T-helper 1 cell treated with Interleukin-12 subunit alpha and Interleukin-12 subunit beta and Interleukin-4 antibody, amounts not matched to agents 30 μg/mL and 1 μg/mL, for 36 hours (primary cell): ENCODE results near the gene FER1L5.

Experiments
- H3K27ac Mint-ChIP-seq: one replicate; pipeline ENCODE4 v1.8.0; 2021; ENCODE audit warnings: mild to moderate bottlenecking, mixed read lengths
- H3K27me3 Mint-ChIP-seq: one replicate; pipeline ENCODE4 v1.8.0; 2021; ENCODE audit warnings: low read depth, mixed read lengths
- H3K36me3 Mint-ChIP-seq: one replicate; pipeline ENCODE4 v1.8.0; 2021; ENCODE audit warnings: low read depth, mixed read lengths
- H3K4me1 Mint-ChIP-seq: one replicate; pipeline ENCODE4 v1.8.0; 2021; ENCODE audit warnings: low read depth, mixed read lengths
- H3K4me3 Mint-ChIP-seq: one replicate; pipeline ENCODE4 v1.8.0; 2021; ENCODE audit warnings: mild to moderate bottlenecking, moderate library complexity, mixed read lengths
- H3K9me3 Mint-ChIP-seq: one replicate; pipeline ENCODE4 v1.8.0; 2021; ENCODE audit warnings: mixed read lengths

FER1L5 gene

DNA sequence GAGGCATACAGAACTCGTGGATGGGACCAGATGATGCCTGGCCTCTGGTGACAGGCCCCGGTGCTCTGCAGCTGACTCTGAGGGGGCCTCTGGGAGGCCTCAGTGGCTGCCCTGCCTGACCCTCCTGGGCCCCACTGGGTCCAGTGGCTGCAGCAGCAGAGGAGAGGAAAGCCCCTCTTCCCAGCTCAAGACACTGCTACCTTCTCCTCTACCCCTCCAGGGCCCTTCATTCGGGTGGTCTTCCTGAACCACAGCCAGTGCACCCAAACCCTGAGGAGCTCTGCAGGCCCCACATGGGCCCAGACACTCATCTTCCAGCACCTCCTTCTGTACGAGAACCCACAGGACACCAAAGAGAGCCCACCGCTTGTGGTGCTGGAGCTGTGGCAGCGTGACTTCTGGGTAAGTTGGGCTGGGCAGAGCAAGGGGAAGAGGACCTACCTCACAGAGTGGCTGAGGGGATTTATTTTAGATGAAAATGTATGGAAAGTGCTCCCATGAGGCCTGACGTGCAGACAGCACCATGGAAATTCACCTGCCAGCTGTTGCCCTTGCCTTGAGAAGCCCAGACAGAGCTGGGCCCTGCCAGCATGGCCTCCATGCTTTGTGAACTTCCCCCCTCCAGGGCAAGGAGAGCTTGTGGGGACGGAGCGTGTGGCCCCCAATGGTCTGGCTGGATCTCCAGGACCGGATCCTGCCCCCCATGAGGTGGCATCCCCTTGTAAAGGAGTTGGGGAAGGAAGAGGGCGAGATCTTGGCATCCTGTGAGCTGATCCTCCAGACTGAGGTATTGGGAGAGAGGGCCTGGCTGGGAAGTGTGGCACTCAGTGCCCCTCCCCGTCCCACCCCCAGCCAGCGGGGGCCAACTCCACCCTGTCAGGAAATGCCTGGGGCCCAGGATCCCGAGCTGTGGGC, 51.0 kb downstream of the FER1L5 start:
- Mint-ChIP-seq H3K9me3 (no peaks in the 10 kb centered on the region), H3K4me1 (no peaks in the 10 kb centered on the region), H3K36me3 (no peaks in the 10 kb centered on the region), H3K27me3 (no peaks in the 10 kb centered on the region), H3K4me3 (no peak overlapping the region), H3K27ac (no peak overlapping the region)

DNA sequence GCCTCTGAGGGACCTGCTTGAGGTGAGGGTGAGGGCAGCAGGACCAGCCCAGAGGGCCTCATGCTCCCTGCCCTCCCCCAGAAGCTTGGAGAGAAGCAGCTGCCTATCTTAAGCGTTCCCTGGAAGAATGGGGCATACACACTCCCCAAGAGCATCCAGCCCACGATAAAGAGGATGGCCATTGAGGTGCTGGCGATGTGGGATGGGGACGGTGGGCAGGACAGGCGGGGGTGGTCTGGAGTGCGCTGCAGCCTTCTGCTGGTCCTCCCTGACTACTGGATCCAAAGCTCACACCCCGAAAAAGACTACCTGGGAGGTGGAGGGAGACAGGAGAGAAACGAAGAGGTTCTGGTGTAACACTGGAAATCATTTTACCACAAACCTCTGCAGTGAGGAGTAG, 51.7 kb downstream of the FER1L5 start:
- Mint-ChIP-seq H3K4me3 (no peak overlapping the region), H3K36me3 (no peaks in the 10 kb centered on the region), H3K9me3 (no peaks in the 10 kb centered on the region), H3K4me1 (no peaks in the 10 kb centered on the region), H3K27ac (no peak overlapping the region), H3K27me3 (no peaks in the 10 kb centered on the region)

DNA sequence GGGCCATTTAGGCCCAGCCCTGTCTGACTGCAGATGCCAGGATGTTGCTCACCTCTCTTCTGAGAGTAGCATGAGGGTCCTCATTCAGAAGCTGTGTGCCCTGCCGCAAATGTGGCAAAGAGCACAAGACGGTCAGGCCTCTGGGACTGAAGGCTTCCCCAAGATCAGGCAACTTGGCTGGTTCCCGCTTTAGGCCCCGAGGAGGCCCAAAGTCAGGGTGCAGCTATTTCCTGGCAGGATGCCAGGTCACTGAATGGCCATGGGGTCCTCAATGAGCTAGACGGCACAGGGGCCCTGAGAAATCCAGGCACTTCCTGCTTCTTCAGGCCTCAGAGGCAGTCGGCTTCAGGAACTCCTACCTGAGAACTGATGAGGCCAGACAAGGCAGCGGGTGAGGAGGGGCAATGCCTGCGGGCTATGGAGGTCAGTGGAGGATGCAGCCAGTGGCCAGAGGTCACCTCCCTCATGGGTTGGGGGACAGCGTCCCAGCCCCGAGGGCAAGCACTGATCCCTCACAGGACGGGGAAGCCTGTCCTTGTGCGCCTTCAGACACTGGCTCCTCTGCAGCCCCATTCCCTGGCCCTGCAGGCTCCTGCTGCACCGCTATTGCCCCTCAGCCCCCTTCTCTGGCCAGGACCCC, 52.4 kb downstream of the FER1L5 start:
- H3K9me3 Mint-ChIP-seq, result no peaks in the 10 kb centered on the region
- H3K4me3 Mint-ChIP-seq, result no peak overlapping the region
- H3K4me1 Mint-ChIP-seq, result no peaks in the 10 kb centered on the region
- no peak overlapping the region for H3K27ac Mint-ChIP-seq
- H3K27me3 Mint-ChIP-seq, result no peaks in the 10 kb centered on the region
- no peaks in the 10 kb centered on the region for H3K36me3 Mint-ChIP-seq

DNA sequence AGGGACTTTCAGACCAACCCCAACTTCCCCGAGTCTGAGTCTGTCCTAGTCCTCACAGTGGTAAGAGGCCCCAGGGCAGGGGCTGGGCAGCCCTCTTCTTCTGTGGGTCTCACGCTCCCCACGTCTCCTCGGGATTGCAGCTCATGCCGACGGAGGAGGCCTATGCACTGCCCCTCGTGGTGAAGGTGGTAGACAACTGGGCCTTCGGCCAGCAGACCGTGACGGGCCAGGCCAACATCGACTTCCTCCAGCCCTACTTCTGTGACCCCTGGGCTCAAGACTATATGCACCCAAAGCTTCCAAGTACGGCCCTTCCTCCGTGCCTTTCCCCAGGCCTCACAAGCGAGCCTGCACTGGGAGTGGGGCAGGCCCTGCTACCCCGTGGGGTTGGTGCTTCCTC, 53.0 kb downstream of the FER1L5 start:
- H3K27me3 Mint-ChIP-seq, result no peaks in the 10 kb centered on the region
- H3K4me1 Mint-ChIP-seq, result no peaks in the 10 kb centered on the region
- no peaks in the 10 kb centered on the region for H3K9me3 Mint-ChIP-seq
- no peak overlapping the region for H3K27ac Mint-ChIP-seq
- H3K36me3 Mint-ChIP-seq, result no peaks in the 10 kb centered on the region
- no peak overlapping the region for H3K4me3 Mint-ChIP-seq

DNA sequence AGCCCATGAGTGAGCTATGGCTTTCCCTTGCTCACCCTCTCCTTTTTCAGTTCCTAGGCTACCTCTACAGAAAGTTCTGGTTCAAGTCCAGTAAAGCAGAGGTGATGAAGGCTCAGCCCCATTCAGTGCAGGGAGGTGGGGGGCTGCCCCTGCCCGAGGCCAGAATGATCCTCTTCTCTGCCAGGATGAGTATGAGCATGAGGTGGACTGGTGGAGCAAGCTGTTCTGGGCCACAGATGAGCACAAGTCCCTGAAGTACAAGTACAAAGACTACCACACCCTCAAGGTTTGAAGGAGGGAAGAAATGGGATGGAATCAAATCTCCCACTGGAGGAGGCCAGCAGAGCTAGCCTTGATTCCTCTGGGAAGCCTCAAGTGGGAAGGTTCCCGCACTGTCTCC, 54.9 kb downstream of the FER1L5 start:
- Mint-ChIP-seq H3K4me3 (no peak overlapping the region), H3K27ac (no peak overlapping the region), H3K36me3 (no peaks in the 10 kb centered on the region), H3K4me1 (peaks cover 1% of the 10 kb centered on the region), H3K27me3 (no peaks in the 10 kb centered on the region), H3K9me3 (no peaks in the 10 kb centered on the region)

DNA sequence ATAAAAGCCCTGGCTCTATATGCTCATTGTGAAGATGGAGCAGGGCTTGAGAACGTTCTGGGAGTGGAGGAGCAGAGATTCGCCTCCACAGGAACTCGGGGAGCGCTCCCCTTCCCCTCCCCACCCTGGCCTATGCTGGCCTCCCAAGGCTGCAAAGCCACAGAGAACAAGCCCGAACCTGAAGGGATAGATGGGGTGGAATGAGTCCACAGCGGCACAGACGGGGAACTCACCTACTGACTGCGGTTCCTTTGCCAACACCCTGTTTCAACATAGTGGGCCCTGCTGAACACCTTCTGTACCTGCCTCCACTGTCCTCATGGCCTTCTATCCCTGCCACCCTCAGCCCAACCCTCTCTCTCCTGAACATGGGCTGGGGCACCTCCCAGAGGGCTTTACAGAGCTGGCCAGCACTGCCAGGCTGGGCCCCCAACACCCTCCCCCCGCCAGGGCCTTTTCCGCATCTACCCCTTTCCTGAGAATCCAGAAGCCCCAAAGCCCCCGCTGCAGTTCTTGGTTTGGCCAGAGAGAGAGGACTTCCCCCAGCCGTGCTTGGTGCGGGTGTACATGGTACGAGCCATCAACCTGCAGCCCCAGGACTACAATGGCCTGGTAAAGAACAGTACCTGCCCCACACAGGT, 55.8 kb downstream of the FER1L5 start:
- no peaks in the 10 kb centered on the region for H3K27me3 Mint-ChIP-seq
- H3K4me3 Mint-ChIP-seq, result no peak overlapping the region
- peaks cover 1% of the 10 kb centered on the region for H3K4me1 Mint-ChIP-seq
- H3K9me3 Mint-ChIP-seq, result no peaks in the 10 kb centered on the region
- H3K27ac Mint-ChIP-seq, result no peak overlapping the region
- no peaks in the 10 kb centered on the region for H3K36me3 Mint-ChIP-seq

DNA sequence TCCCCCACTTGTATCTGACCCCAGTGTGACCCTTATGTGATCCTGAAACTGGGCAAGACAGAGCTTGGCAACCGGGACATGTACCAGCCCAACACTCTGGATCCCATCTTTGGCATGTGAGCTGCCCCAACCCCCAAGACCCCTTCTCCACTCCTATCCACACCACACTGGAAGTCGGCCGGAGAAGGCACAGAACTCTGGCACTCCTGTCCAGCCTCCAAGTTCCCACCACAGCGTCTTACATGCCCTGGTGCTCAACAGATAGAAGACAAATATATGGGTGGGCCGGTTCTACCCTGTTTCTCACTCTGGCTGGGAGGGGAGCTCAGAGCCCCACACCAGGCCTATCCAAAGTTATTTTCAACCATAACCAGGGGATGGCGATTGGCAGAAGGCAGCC, 56.5 kb downstream of the FER1L5 start:
- H3K4me1 Mint-ChIP-seq, result peaks cover 1% of the 10 kb centered on the region
- no peaks in the 10 kb centered on the region for H3K36me3 Mint-ChIP-seq
- no peak overlapping the region for H3K27ac Mint-ChIP-seq
- no peak overlapping the region for H3K4me3 Mint-ChIP-seq
- no peaks in the 10 kb centered on the region for H3K9me3 Mint-ChIP-seq
- H3K27me3 Mint-ChIP-seq, result no peaks in the 10 kb centered on the region

DNA sequence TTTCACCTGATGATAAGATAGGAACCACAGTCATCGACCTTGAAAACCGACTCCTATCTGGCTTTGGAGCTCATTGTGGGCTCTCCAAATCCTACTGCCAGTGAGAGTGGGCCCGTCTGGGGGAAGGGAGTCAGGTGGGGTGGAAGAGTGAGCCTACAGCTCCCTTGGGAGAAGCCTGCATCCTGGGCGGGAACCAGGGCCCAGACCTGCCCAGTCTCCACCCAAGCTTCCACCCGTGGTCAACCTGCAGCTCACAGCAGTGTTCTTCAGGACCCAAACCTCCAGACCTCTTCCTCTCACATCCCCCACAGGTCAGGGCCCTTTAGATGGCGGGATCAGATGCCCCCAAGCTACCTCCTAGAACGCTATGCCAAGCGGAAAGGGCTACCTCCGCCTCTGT, 57.1 kb downstream of the FER1L5 start:
- Mint-ChIP-seq H3K9me3 (no peaks in the 10 kb centered on the region), H3K4me1 (peaks cover 1% of the 10 kb centered on the region), H3K27ac (no peak overlapping the region), H3K4me3 (no peak overlapping the region), H3K36me3 (no peaks in the 10 kb centered on the region), H3K27me3 (no peaks in the 10 kb centered on the region)

DNA sequence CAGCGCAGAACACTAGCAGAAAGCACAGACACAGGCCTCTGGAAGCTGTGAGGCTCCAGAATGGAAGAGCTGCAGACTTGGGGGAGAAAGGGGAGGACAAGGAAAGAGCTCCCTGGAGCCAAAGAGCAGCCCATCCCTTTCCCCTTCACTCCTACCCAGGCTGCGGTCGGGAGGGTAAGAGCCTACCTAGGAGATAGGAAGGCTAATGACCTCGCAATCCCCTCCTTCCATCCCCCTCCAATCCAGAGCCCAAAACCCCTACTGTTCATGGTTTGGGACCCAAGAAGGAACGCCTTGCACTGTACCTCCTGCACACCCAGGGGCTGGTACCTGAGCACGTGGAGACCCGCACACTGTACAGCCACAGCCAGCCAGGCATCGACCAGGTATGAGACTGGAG, 57.5 kb downstream of the FER1L5 start:
- Mint-ChIP-seq H3K9me3 (no peaks in the 10 kb centered on the region), H3K4me3 (no peak overlapping the region), H3K27ac (no peak overlapping the region), H3K27me3 (no peaks in the 10 kb centered on the region), H3K4me1 (peaks cover 1% of the 10 kb centered on the region), H3K36me3 (no peaks in the 10 kb centered on the region)

DNA sequence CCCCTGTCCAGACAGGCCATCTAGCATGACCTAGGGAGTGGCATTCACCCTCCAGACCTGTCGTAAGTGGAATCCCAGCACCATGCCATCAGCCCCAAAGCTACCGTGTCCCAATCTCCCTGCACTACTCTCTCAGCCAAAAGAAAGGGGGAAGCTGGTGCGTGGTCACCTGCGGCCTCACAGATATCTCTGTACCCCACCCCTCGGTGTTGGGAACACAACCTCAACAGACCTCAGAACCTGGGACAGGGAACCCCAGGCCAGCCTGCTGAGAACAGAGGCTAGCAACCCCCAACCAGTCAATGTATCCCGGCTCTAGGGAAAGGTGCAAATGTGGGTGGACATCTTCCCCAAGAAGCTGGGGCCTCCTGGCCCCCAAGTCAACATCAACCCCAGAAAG, 59.1 kb downstream of the FER1L5 start:
- Mint-ChIP-seq H3K4me3 (no peak overlapping the region), H3K9me3 (no peaks in the 10 kb centered on the region), H3K27me3 (no peaks in the 10 kb centered on the region), H3K27ac (no peak overlapping the region), H3K4me1 (peaks cover 1% of the 10 kb centered on the region), H3K36me3 (peaks cover 10% of the 10 kb centered on the region)

DNA sequence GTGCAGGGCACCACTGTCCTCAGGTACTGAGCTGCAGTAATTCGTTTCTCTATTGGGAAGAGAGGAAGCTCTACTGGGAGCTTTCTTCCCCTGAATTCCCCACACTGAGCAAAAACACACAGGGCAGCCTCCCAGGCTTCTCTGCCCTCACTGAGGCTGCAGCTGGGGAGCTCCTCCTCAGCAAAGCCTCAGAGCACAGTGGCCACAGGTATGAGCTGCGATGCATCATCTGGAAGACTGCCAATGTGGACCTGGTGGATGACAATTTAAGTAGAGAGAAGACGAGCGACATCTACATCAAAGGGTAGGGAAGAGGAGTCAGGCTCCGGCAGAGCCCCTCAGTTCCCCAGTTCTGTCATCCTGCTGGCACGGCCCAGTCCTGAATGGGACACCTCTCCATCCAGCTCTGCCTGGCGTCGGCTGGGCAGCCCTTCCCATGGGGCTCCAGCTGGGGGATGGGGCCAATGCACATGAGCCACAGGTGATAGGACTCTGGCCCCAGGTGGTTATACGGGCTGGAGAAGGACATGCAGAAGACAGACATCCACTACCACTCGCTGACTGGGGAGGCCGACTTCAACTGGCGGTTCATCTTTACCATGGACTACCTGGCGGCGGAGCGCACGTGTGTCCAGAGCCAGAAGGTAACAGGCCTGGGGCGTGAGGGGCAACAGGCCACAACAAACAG, 59.7 kb downstream of the FER1L5 start:
- no peak overlapping the region for H3K27ac Mint-ChIP-seq
- H3K27me3 Mint-ChIP-seq, result no peaks in the 10 kb centered on the region
- H3K36me3 Mint-ChIP-seq, result peaks cover 14% of the 10 kb centered on the region
- H3K4me3 Mint-ChIP-seq, result no peak overlapping the region
- H3K4me1 Mint-ChIP-seq, result peaks cover 1% of the 10 kb centered on the region
- no peaks in the 10 kb centered on the region for H3K9me3 Mint-ChIP-seq

DNA sequence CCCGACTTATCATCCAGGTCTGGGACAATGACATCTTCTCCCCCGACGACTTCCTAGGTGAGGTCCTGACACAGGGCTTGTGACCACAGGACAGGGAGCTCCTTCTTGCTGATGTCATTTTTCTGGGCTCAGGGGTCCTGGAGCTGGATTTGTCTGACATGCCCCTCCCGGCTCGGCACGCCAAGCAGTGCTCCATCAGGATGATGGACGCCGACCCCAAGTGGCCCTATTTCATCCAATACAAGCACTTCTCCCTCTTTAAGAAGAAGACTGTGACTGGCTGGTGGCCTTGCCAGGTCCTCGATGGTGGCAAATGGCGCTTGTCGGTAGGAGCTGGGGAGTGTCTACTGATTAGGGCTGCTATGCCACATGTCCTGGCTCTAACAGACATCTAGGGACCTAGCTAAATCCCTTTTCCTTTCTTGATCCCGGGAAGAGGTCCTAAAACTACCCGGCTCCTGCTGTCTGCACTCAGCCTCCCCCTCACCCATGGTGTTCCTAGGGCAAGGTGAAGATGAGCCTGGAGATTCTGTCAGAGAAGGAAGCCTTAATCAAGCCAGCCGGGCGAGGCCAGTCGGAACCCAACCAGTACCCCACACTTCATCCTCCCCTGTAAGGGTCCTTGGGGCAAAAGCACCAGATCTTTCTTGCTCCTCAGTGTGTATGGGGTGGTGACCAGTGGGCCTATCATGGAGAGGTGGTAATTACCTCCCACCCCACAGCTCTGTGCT, 60.6 kb downstream of the FER1L5 start:
- H3K27ac Mint-ChIP-seq, result no peak overlapping the region
- H3K9me3 Mint-ChIP-seq, result no peaks in the 10 kb centered on the region
- H3K36me3 Mint-ChIP-seq, result peaks cover 18% of the 10 kb centered on the region
- H3K27me3 Mint-ChIP-seq, result no peaks in the 10 kb centered on the region
- peaks cover 1% of the 10 kb centered on the region for H3K4me1 Mint-ChIP-seq
- H3K4me3 Mint-ChIP-seq, result no peak overlapping the region

DNA sequence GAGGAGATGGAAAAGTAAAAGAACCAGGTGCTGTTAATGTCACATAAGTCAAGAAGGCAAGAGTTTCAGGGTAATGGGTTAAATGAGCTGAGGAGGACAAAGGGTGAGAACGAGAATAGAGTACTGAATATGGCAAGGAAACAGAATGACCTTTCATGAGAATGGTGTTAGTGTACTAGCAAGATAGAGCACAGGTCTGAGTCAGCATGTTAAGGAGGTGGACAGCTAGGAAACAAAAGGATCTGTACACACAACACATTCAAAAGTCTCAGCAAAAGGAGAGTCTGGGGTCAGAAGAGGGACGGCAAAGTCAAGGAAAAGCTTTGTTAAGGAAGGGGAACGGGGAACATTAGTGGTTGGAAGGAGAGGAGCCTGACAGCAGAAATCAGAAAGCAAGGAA, 68.4 kb downstream of the FER1L5 start:
- no peaks in the 10 kb centered on the region for H3K9me3 Mint-ChIP-seq
- no peak overlapping the region for H3K27ac Mint-ChIP-seq
- H3K4me3 Mint-ChIP-seq, result no peak overlapping the region
- H3K4me1 Mint-ChIP-seq, result no peaks in the 10 kb centered on the region
- H3K27me3 Mint-ChIP-seq, result no peaks in the 10 kb centered on the region
- H3K36me3 Mint-ChIP-seq, result peaks cover 26% of the 10 kb centered on the region

DNA sequence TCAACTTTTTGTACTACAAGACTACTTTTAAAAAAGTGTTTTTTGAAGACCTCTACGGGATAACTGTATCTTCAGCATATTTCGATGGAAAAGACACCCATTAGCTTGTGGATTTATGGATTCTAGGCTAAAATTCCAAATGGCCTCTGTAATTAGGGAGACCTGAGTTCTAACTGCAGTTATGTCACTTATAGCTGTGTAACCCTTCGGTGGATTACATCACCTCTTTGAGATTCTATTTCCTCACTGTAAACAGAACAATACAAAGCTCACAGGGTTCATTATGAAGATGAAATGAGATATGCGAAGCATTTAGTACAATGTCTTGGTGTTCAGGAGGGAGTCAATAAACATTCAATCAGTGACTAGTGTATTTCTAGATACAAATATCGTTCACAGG, 73.1 kb downstream of the FER1L5 start:
- no peak overlapping the region for H3K27ac Mint-ChIP-seq
- H3K9me3 Mint-ChIP-seq, result no peaks in the 10 kb centered on the region
- peaks cover 13% of the 10 kb centered on the region for H3K36me3 Mint-ChIP-seq

More for the DNA sequence above, 73.1 kb downstream of the FER1L5 start:
- no peaks in the 10 kb centered on the region for H3K27me3 Mint-ChIP-seq
- H3K4me1 Mint-ChIP-seq, result no peaks in the 10 kb centered on the region
- H3K4me3 Mint-ChIP-seq, result no peak overlapping the region
